Panc1 (cell line): ENCODE results near the gene CACFD1.

Experiments used
- POLR2AphosphoS5 ChIP-seq: IDR thresholded peaks from 2 replicates; pipeline ENCODE4 v1.6.1; 2012; ENCODE audit warnings: mild to moderate bottlenecking, low read depth, low read length, moderate library complexity
- SIN3A ChIP-seq: IDR thresholded peaks from 2 replicates; pipeline ENCODE4 v1.6.1; 2012; ENCODE audit warnings: low read depth, mild to moderate bottlenecking, low read length, moderate library complexity, borderline replicate concordance; ENCODE audit not compliant: insufficient read depth
- TF ChIP-seq, protein P1 (sequence below): fragments of 450-650 bp; IDR thresholded peaks from 2 replicates; pipeline ENCODE4 v1.5.1; 2017; ENCODE audit warnings: mild to moderate bottlenecking
- TF ChIP-seq, protein P2 (sequence below), 2 experiments: IDR thresholded peaks; 2 replicates each; pipeline ENCODE4 v1.6.1; 2011 to 2012; ENCODE audit warnings: low read depth in 2 of 2, control low read depth in 1 of 2, low read length in 1 of 2, mild to moderate bottlenecking in 1 of 2, moderate library complexity in 1 of 2; ENCODE audit not compliant: insufficient read depth in 1 of 2

GRCh38 chr9:133511607-133512006, 51.8 kb downstream of the CACFD1 start:
- TF ChIP-seq, protein P1, sequence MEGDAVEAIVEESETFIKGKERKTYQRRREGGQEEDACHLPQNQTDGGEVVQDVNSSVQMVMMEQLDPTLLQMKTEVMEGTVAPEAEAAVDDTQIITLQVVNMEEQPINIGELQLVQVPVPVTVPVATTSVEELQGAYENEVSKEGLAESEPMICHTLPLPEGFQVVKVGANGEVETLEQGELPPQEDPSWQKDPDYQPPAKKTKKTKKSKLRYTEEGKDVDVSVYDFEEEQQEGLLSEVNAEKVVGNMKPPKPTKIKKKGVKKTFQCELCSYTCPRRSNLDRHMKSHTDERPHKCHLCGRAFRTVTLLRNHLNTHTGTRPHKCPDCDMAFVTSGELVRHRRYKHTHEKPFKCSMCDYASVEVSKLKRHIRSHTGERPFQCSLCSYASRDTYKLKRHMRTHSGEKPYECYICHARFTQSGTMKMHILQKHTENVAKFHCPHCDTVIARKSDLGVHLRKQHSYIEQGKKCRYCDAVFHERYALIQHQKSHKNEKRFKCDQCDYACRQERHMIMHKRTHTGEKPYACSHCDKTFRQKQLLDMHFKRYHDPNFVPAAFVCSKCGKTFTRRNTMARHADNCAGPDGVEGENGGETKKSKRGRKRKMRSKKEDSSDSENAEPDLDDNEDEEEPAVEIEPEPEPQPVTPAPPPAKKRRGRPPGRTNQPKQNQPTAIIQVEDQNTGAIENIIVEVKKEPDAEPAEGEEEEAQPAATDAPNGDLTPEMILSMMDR: no peak
- TF ChIP-seq POLR2AphosphoS5: no peak
- TF ChIP-seq, protein P2, sequence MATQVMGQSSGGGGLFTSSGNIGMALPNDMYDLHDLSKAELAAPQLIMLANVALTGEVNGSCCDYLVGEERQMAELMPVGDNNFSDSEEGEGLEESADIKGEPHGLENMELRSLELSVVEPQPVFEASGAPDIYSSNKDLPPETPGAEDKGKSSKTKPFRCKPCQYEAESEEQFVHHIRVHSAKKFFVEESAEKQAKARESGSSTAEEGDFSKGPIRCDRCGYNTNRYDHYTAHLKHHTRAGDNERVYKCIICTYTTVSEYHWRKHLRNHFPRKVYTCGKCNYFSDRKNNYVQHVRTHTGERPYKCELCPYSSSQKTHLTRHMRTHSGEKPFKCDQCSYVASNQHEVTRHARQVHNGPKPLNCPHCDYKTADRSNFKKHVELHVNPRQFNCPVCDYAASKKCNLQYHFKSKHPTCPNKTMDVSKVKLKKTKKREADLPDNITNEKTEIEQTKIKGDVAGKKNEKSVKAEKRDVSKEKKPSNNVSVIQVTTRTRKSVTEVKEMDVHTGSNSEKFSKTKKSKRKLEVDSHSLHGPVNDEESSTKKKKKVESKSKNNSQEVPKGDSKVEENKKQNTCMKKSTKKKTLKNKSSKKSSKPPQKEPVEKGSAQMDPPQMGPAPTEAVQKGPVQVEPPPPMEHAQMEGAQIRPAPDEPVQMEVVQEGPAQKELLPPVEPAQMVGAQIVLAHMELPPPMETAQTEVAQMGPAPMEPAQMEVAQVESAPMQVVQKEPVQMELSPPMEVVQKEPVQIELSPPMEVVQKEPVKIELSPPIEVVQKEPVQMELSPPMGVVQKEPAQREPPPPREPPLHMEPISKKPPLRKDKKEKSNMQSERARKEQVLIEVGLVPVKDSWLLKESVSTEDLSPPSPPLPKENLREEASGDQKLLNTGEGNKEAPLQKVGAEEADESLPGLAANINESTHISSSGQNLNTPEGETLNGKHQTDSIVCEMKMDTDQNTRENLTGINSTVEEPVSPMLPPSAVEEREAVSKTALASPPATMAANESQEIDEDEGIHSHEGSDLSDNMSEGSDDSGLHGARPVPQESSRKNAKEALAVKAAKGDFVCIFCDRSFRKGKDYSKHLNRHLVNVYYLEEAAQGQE (IDR thresholded peaks at IDR 0.05; ENCODE audit: insufficient read depth in 1 of 2, low read depth in 2 of 2, low read length in 1 of 2): no peak
- TF ChIP-seq SIN3A: no peak
